IMR-90 (cell line): ENCODE measurements around the gene NIPAL4. TPM values are rescaled to one million over a fixed set of nuclear protein-coding genes. Genes with fewer than 3 reads are reported as not detected.

Experiments used
- ATAC-seq: fragments of 200-7000 bp; cut with Tn5 transposase; 2 replicates; pipeline ENCODE4 v1.9.1; 2020; ENCODE audit warnings: low read depth, mild to moderate bottlenecking, moderate library complexity
- BruUV-seq: library from RNA; stranded (reverse); fragments of 400-500 nt; replicated peaks from 2 replicates; lab custom pipeline; 2021; lab: Mats Ljungman, UMichigan
- CTCF ChIA-PET: fragments of 300-600 bp; formaldehyde crosslinking; extraction: SDS; loops from one replicate; lab custom pipeline; 2021; ENCODE audit warnings: antibody characterized with exemption; lab: Yijun Ruan, JAX
- POLR2A ChIA-PET: fragments of 300-600 bp; sonication (Branson Sonifier 250); formaldehyde crosslinking; loops from one replicate; lab custom pipeline; 2022; ENCODE audit warnings: antibody characterized with exemption; ENCODE audit not compliant: unreplicated experiment; lab: Charles Lee
- DNase-seq: peaks from one replicate; pipeline ENCODE4 v3.0.0; 2013
- H2AFZ ChIP-seq: replicated peaks from 2 replicates; pipeline ENCODE3; 2013; ENCODE audit warnings: low read length, mild to moderate bottlenecking; ENCODE audit not compliant: poor library complexity
- H2AK5ac ChIP-seq: 2 replicates; pipeline ENCODE4 v1.6.1; 2013; ENCODE audit warnings: low read depth, low read length, inconsistent platforms
- H2AK9ac ChIP-seq: replicated peaks from 2 replicates; pipeline ENCODE3; 2013; ENCODE audit warnings: mild to moderate bottlenecking, low read depth, low read length, moderate library complexity; ENCODE audit not compliant: poor library complexity
- H2BK120ac ChIP-seq: 2 replicates; pipeline ENCODE4 v1.6.1; 2013; ENCODE audit warnings: low read depth, low read length, inconsistent platforms
- H2BK15ac ChIP-seq: 3 replicates; pipeline ENCODE4 v1.6.1; 2013; ENCODE audit warnings: low read depth, low read length, inconsistent platforms
- H2BK20ac ChIP-seq: 2 replicates; pipeline ENCODE4 v1.6.1; 2013; ENCODE audit warnings: low read depth, mild to moderate bottlenecking, inconsistent platforms, low read length, moderate library complexity
- H2BK5ac ChIP-seq: 2 replicates; pipeline ENCODE4 v1.6.1; 2013; ENCODE audit warnings: mild to moderate bottlenecking, low read depth, low read length, inconsistent platforms; ENCODE audit not compliant: poor library complexity, severe bottlenecking
- H3K14ac ChIP-seq: replicated peaks from 2 replicates; pipeline ENCODE4 v1.6.1; 2013; ENCODE audit warnings: low read depth, low read length, inconsistent platforms
- H3K18ac ChIP-seq: 2 replicates; pipeline ENCODE4 v1.6.1; 2013; ENCODE audit warnings: low read depth, low read length, control low read depth
- H3K23ac ChIP-seq: 2 replicates; pipeline ENCODE4 v1.6.1; 2013; ENCODE audit warnings: low read depth, low read length, inconsistent platforms
- H3K27ac ChIP-seq: 2 replicates; pipeline ENCODE4 v1.5.1; 2013; ENCODE audit warnings: mild to moderate bottlenecking, control low read depth, low read length; ENCODE audit not compliant: insufficient read depth
- H3K27me3 ChIP-seq: 2 replicates; pipeline ENCODE4 v1.6.1; 2013; ENCODE audit warnings: low read length; ENCODE audit not compliant: control insufficient read depth, insufficient read depth
- H3K36me3 ChIP-seq: 2 replicates; pipeline ENCODE4 v1.6.1; 2013; ENCODE audit warnings: low read length, mixed read lengths; ENCODE audit not compliant: control insufficient read depth, insufficient read depth
- H3K4ac ChIP-seq: 2 replicates; pipeline ENCODE4 v1.6.1; 2013; ENCODE audit warnings: low read depth, low read length, inconsistent platforms
- H3K4me1 ChIP-seq: 2 replicates; pipeline ENCODE4 v1.6.1; 2013; ENCODE audit warnings: low read length, mixed read lengths; ENCODE audit not compliant: control insufficient read depth, insufficient read depth
- H3K4me2 ChIP-seq: 2 replicates; pipeline ENCODE4 v1.6.1; 2013; ENCODE audit warnings: low read depth, mild to moderate bottlenecking, control low read depth, low read length, moderate library complexity
- H3K4me3 ChIP-seq: 2 replicates; pipeline ENCODE4 v1.5.1; 2013; ENCODE audit warnings: low read depth, mild to moderate bottlenecking, control low read depth, low read length, moderate library complexity; ENCODE audit not compliant: insufficient read depth
- H3K56ac ChIP-seq: 2 replicates; pipeline ENCODE4 v1.6.1; 2013; ENCODE audit warnings: low read length, inconsistent platforms; ENCODE audit not compliant: insufficient read depth; ENCODE audit errors: extremely low read depth
- H3K79me1 ChIP-seq, 2 experiments: 2 replicates each; pipeline ENCODE4 v1.6.1; 2013; ENCODE audit warnings: low read length in 2 of 2, inconsistent platforms in 1 of 2, low read depth in 1 of 2
- H3K9ac ChIP-seq: 2 replicates; pipeline ENCODE4 v1.6.1; 2013; ENCODE audit warnings: low read depth, low read length, control low read depth
- H3K9me1 ChIP-seq: 2 replicates; pipeline ENCODE4 v1.6.1; 2013; ENCODE audit warnings: low read length, inconsistent platforms; ENCODE audit not compliant: insufficient read depth
- H3K9me3 ChIP-seq: 2 replicates; pipeline ENCODE4 v1.6.1; 2013; ENCODE audit warnings: low read length; ENCODE audit not compliant: control insufficient read depth, insufficient read depth
- H4K20me1 ChIP-seq: 2 replicates; pipeline ENCODE4 v1.6.1; 2013; ENCODE audit warnings: low read length, inconsistent platforms; ENCODE audit not compliant: insufficient read depth
- H4K5ac ChIP-seq: 2 replicates; pipeline ENCODE4 v1.6.1; 2013; ENCODE audit warnings: mild to moderate bottlenecking, low read depth, low read length, control low read depth
- H4K8ac ChIP-seq, 2 experiments: 2 replicates each; pipeline ENCODE4 v1.6.1; 2013; ENCODE audit warnings: low read depth in 2 of 2, low read length in 2 of 2, control low read depth in 1 of 2, inconsistent platforms in 1 of 2
- H4K91ac ChIP-seq: 2 replicates; pipeline ENCODE4 v1.6.1; 2013; ENCODE audit warnings: low read depth, low read length, inconsistent platforms; ENCODE audit not compliant: insufficient read depth
- BHLHE40 ChIP-seq: fragments of 150-350 bp; IDR thresholded peaks from 2 replicates; pipeline ENCODE4 v1.6.1; 2016; ENCODE audit warnings: mild to moderate bottlenecking, low read depth, low read length
- CEBPB ChIP-seq: IDR thresholded peaks from 2 replicates; pipeline ENCODE4 v1.6.1; 2012; ENCODE audit warnings: low read depth, low read length, improper control_type of control experiment
- CHD1 ChIP-seq: IDR thresholded peaks from 2 replicates; pipeline ENCODE4 v1.6.1; 2012; ENCODE audit warnings: low read depth, low read length, improper control_type of control experiment
- FOS ChIP-seq: fragments of 150-350 bp; IDR thresholded peaks from 2 replicates; pipeline ENCODE4 v1.6.1; 2016; ENCODE audit warnings: low read depth, low read length
- MAFK ChIP-seq: IDR thresholded peaks from 2 replicates; pipeline ENCODE4 v1.6.1; 2012; ENCODE audit warnings: low read depth, low read length, improper control_type of control experiment
- MAZ ChIP-seq: IDR thresholded peaks from 2 replicates; pipeline ENCODE4 v1.6.1; 2012; ENCODE audit warnings: low read depth, mild to moderate bottlenecking, low read length, improper control_type of control experiment, moderate library complexity, borderline replicate concordance
- MXI1 ChIP-seq: IDR thresholded peaks from 2 replicates; pipeline ENCODE4 v1.6.1; 2012; ENCODE audit warnings: low read depth, mild to moderate bottlenecking, low read length, moderate library complexity, borderline replicate concordance
- NFE2L2 ChIP-seq: fragments of 150-350 bp; IDR thresholded peaks from 2 replicates; pipeline ENCODE4 v1.6.1; 2016; ENCODE audit warnings: low read depth, mild to moderate bottlenecking, low read length
- POLR2A ChIP-seq: IDR thresholded peaks from 2 replicates; pipeline ENCODE4 v1.6.1; 2012; ENCODE audit warnings: mild to moderate bottlenecking, low read depth, low read length
- RAD21 ChIP-seq: IDR thresholded peaks from 2 replicates; pipeline ENCODE4 v1.6.1; 2012; ENCODE audit warnings: low read length, improper control_type of control experiment
- RCOR1 ChIP-seq: IDR thresholded peaks from 2 replicates; pipeline ENCODE4 v1.6.1; 2012; ENCODE audit warnings: mild to moderate bottlenecking, low read length, improper control_type of control experiment; ENCODE audit not compliant: insufficient replicate concordance
- RFX5 ChIP-seq: IDR thresholded peaks from 2 replicates; pipeline ENCODE4 v1.8.0; 2012; ENCODE audit warnings: low read depth, mild to moderate bottlenecking, low read length, moderate library complexity
- SMC3 ChIP-seq: fragments of 150-350 bp; IDR thresholded peaks from 2 replicates; pipeline ENCODE4 v1.6.1; 2016; ENCODE audit warnings: low read depth, mild to moderate bottlenecking, antibody characterized with exemption, low read length, moderate library complexity
- WGBS, 2 experiments: methylation state at CpG; one replicate each; pipeline versions ENCODE4 v1.1.5 to v1.1.7; 2013; ENCODE audit warnings: missing lambda C conversion rate in 2 of 2; ENCODE audit not compliant: insufficient read length in 1 of 2; ENCODE audit errors: extremely low coverage in 2 of 2; 5-methylcytosine and 5-hydroxymethylcytosine counted together
- dilution Hi-C: fragments of 300-500 bp; cut with HindIII; formaldehyde crosslinking; loops from one replicate; pipeline ENCODE4 v1.14.3; 2018; ENCODE audit warnings: low sequenced_read_pairs; ENCODE audit not compliant: unreplicated experiment
- in situ Hi-C: fragments of 300-500 bp; cut with MboI; formaldehyde crosslinking; loops from 3 replicates; pipeline ENCODE4 v1.14.3; 2019; ENCODE audit warnings: low sequenced_read_pairs, inconsistent platforms, mixed read lengths
- intact Hi-C: fragments of 100-400 bp; cut with micrococcal nuclease; formaldehyde crosslinking; loops from 2 replicates; pipeline ENCODE4 v1.10.0; 2022
- polyA plus RNA-seq, 3 experiments: library from polyadenylated mRNA; depleted of rRNA; stranded (reverse); fragments of >200 nt; gene quantifications; 2 replicates each; pipeline ENCODE4 v1.2.3, GENCODE V29; 2012; ENCODE audit warnings: low replicate concordance in 1 of 3
- total RNA-seq: library from RNA; depleted of rRNA; stranded (reverse); fragments of >200 nt; gene quantifications from 2 replicates; pipeline ENCODE4 v1.2.3, GENCODE V29; 2012
- TF ChIP-seq, protein P1 (sequence below): conservative IDR thresholded peaks from 2 replicates; pipeline ENCODE4 v1.5.1; 2012; ENCODE audit warnings: mild to moderate bottlenecking, low read depth, low read length, improper control_type of control experiment
- TF ChIP-seq, protein P2 (sequence below): fragments of 150-350 bp; IDR thresholded peaks from 2 replicates; pipeline ENCODE4 v1.6.1; 2017; ENCODE audit warnings: mild to moderate bottlenecking, antibody characterized with exemption, low read length, low read depth
- TF ChIP-seq, protein P3 (sequence below): fragments of 150-350 bp; IDR thresholded peaks from 2 replicates; pipeline ENCODE4 v1.6.1; 2016; ENCODE audit warnings: low read depth, mild to moderate bottlenecking, low read length, moderate library complexity, borderline replicate concordance

The NIPAL4 gene
- total and polyA plus RNA-seq, 2 of the 4 experiments (the other 2 are of a cell fraction), result 0.18 to 0.39 TPM

DNA sequence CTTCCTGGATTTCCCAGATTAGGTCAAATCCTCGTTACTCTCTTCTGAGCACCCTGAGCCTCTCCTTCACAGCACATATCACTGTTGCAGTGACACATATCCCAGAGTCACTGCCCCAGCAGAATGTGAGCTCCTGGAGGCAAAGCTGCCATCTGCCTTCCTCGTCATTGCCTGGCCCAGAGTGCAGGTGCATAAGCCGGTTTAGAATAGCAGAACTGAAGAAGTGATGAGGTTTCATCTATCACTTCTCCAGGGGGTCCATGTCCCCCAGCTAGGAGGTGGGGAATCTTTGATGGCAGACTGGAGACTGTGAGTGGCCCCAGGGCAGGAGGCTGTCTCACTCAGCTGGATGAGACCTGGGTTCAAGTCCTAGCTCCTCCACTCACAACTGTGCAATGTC lies 25.8 kb downstream of the NIPAL4 start:
- Histone ChIP-seq H3K18ac (no peak overlapping the region), H3K4me1 (peaks cover 2% of the 10 kb centered on the region; the same call in 1 of the 2 replicates), H2BK15ac (no peak overlapping the region), H2AFZ (no peak overlapping the region), H2BK120ac (no peak overlapping the region), H3K27ac (no peak overlapping the region), H2AK5ac (no peak overlapping the region), H3K79me1 (peaks cover 16 to 31% of the 10 kb centered on the region in 2 experiments), H4K91ac (no peak overlapping the region), H4K5ac (no peak overlapping the region), H3K23ac (no peak overlapping the region), H3K4me2 (no peak overlapping the region), H3K9me1 (peaks cover 4% of the 10 kb centered on the region; the same call in 1 of the 2 replicates), H3K14ac (no peak overlapping the region), H4K20me1 (peaks cover 2% of the 10 kb centered on the region; the same call in 1 of the 2 replicates), H3K9ac (no peak overlapping the region), H2BK5ac (no peak overlapping the region), H3K36me3 (peaks cover 44% of the 10 kb centered on the region), H4K8ac (no peak overlapping the region), H2BK20ac (no peak overlapping the region), H3K9me3 (no peaks in the 10 kb centered on the region), H3K27me3 (no peaks in the 10 kb centered on the region), H3K4ac (no peak overlapping the region), H3K4me3 (no peak overlapping the region), H2AK9ac (no peak overlapping the region), H3K56ac (no peak overlapping the region)
- ChIA-PET POLR2A (no interaction called here), CTCF (interaction anchor here (1.4 kb wide), 1 partner anchor 14 kb away, joined by 4 read pairs; no protein-coding TSS in a partner anchor)
- no peak for ATAC-seq
- intact Hi-C loops, result no loop called here
- no peak for DNase-seq
- whole genome bisulfite sequencing, 2 experiments, result no CpG with 5 or more reads among the region's 3 CpGs
- dilution Hi-C loops, result no loop called here
- no TSS peak for BruUV-seq
- in situ Hi-C loops, result no loop called here
- TF ChIP-seq RCOR1 (no peak), BHLHE40 (no peak), MAZ (no peak), NFE2L2 (no peak), CEBPB (no peak), RFX5 (no peak), RAD21 (no peak), CHD1 (no peak), FOS (no peak), POLR2A (no peak), MAFK (no peak), SMC3 (no peak), MXI1 (no peak)
- TF ChIP-seq, protein P1, sequence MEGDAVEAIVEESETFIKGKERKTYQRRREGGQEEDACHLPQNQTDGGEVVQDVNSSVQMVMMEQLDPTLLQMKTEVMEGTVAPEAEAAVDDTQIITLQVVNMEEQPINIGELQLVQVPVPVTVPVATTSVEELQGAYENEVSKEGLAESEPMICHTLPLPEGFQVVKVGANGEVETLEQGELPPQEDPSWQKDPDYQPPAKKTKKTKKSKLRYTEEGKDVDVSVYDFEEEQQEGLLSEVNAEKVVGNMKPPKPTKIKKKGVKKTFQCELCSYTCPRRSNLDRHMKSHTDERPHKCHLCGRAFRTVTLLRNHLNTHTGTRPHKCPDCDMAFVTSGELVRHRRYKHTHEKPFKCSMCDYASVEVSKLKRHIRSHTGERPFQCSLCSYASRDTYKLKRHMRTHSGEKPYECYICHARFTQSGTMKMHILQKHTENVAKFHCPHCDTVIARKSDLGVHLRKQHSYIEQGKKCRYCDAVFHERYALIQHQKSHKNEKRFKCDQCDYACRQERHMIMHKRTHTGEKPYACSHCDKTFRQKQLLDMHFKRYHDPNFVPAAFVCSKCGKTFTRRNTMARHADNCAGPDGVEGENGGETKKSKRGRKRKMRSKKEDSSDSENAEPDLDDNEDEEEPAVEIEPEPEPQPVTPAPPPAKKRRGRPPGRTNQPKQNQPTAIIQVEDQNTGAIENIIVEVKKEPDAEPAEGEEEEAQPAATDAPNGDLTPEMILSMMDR, result no peak
- TF ChIP-seq, protein P2, sequence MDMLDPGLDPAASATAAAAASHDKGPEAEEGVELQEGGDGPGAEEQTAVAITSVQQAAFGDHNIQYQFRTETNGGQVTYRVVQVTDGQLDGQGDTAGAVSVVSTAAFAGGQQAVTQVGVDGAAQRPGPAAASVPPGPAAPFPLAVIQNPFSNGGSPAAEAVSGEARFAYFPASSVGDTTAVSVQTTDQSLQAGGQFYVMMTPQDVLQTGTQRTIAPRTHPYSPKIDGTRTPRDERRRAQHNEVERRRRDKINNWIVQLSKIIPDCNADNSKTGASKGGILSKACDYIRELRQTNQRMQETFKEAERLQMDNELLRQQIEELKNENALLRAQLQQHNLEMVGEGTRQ, result no peak
- TF ChIP-seq, protein P3, sequence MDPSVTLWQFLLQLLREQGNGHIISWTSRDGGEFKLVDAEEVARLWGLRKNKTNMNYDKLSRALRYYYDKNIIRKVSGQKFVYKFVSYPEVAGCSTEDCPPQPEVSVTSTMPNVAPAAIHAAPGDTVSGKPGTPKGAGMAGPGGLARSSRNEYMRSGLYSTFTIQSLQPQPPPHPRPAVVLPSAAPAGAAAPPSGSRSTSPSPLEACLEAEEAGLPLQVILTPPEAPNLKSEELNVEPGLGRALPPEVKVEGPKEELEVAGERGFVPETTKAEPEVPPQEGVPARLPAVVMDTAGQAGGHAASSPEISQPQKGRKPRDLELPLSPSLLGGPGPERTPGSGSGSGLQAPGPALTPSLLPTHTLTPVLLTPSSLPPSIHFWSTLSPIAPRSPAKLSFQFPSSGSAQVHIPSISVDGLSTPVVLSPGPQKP, result no peak
